Right lobe of liver (tissue), 6 donors: Measurements from ENCODE around the gene MAP3K20. TPM values are rescaled to one million over a fixed set of nuclear protein-coding genes. Genes with fewer than 3 reads are reported as not detected.

ENCODE experiments used
- ATAC-seq, 4 donors: fragments of 200-7000 bp; cut with Tn5 transposase; one replicate each; pipeline ENCODE4 v1.9.1; 2020; ENCODE audit warnings: mild to moderate bottlenecking in 4 of 4, moderate library complexity in 4 of 4
- DNase-seq, 3 donors: peaks; one replicate each; pipeline ENCODE4 v3.0.0-alpha.2; 2020
- H3K27ac ChIP-seq, 3 donors: fragments of 200-600 bp; one replicate each; pipeline ENCODE4 v1.8.0; 2022
- H3K27me3 ChIP-seq, 2 donors: fragments of 200-600 bp; one replicate each; pipeline ENCODE4 v1.8.0; 2022
- H3K36me3 ChIP-seq, 4 donors: fragments of 200-600 bp; sonication (generic) in 1 of 4; one replicate each; pipeline versions ENCODE4 v1.5.1 to v1.8.0; 2017 to 2022; ENCODE audit warnings: control low read depth in 1 of 4
- H3K4me1 ChIP-seq, 4 donors: fragments of 200-600 bp; sonication (generic) in 1 of 4; one replicate each; pipeline versions ENCODE4 v1.5.1 to v1.8.0; 2017 to 2022; ENCODE audit warnings: control low read depth in 1 of 4
- H3K4me3 ChIP-seq, 3 donors: fragments of 200-600 bp; one replicate each; pipeline ENCODE4 v1.8.0; 2022
- H3K9me3 ChIP-seq, 4 donors: fragments of 200-600 bp; sonication (generic) in 1 of 4; one replicate each; pipeline versions ENCODE4 v1.5.1 to v1.8.0; 2017 to 2022; ENCODE audit warnings: control low read depth in 1 of 4
- CTCF ChIP-seq, 4 donors: fragments of 200-600 bp in 3 of 4; fragments of 450-650 bp in 1 of 4; IDR thresholded peaks; one replicate each; pipeline versions ENCODE4 v1.5.1 to v1.8.0; 2016 to 2022; ENCODE audit warnings: antibody characterized with exemption in 4 of 4, mild to moderate bottlenecking in 2 of 4
- POLR2A ChIP-seq: fragments of 450-650 bp; IDR thresholded peaks from one replicate; pipeline ENCODE4 v1.6.1; 2017; ENCODE audit warnings: antibody characterized with exemption, mild to moderate bottlenecking
- WGBS: methylation state at CpG from one replicate; pipeline ENCODE4 v1.1.6; 2018; ENCODE audit warnings: low coverage, low lambda C conversion rate; ENCODE audit not compliant: insufficient coverage; ENCODE audit errors: missing lambda C conversion rate; 5-methylcytosine and 5-hydroxymethylcytosine counted together
- intact Hi-C, 2 donors: fragments of 100-400 bp; cut with DNase I; formaldehyde crosslinking; loops; one replicate each; pipeline versions ENCODE4 v1.11.2 to v1.14.1; 2022
- total RNA-seq, 6 experiments: library from RNA; depleted of rRNA in 2 of 6; stranded (reverse); fragments of >200 nt in 2 of 6; fragmentation: NEBNext Ultra II Directional in 3 of 6; extraction: Animal tissue kit (Norgen Biotek cat#: 25700) in 3 of 6; gene quantifications; one replicate each; pipeline versions ENCODE4 v1.1.0 to v1.2.4, GENCODE V29; 2016 to 2023
- donor health status: DM: no; HTN: yes; CAD: no.
- donor health status: DM: no; HTN: no; CAD: no.
- donor health status: DM: no; HTN: no; CAD: no.
- donor health status: DM: no; HTN: yes; CAD: no.
- donor health status: DM: no; HTN: yes; CAD: no.

Gene MAP3K20
- total RNA-seq, 6 experiments from 2014 or later, result 16.0 to 36.8 (median 22.0) TPM

DNA sequence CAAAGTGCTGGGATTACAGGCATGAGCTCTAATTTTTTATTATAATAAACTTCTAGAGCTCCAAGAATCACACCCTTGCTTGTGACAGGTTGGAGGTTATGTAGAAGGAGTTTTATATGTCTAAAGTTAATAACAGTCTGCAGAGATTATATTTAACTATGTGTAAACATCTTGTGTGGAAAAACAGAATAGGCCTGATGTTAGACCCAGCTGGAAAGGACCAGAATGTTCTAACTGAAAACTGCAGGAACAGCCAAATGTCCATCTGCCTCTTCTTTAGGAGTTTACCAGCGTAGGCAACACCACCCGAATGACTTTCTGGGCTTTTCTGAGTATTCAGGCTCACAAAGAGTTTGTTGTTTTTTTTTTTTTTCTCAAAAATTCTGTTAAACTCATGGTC, 211.9 kb downstream of the MAP3K20 start:
- ATAC-seq (no peak), DNase-seq (no peak)
- intact Hi-C loops, result no loop called here
- WGBS, result 66% methylated on average over 2 of the region's 2 CpGs
- no peak overlapping the region for H3K4me3 ChIP-seq
- no peaks in the 10 kb centered on the region for H3K36me3 ChIP-seq
- no peak overlapping the region for H3K27ac ChIP-seq
- no peak for TF ChIP-seq CTCF (IDR thresholded peaks at IDR 0.05)
- no peak for TF ChIP-seq POLR2A
- no peaks in the 10 kb centered on the region for H3K9me3 ChIP-seq
- no peaks in the 10 kb centered on the region for H3K4me1 ChIP-seq
- H3K27me3 ChIP-seq, result no peaks in the 10 kb centered on the region

DNA sequence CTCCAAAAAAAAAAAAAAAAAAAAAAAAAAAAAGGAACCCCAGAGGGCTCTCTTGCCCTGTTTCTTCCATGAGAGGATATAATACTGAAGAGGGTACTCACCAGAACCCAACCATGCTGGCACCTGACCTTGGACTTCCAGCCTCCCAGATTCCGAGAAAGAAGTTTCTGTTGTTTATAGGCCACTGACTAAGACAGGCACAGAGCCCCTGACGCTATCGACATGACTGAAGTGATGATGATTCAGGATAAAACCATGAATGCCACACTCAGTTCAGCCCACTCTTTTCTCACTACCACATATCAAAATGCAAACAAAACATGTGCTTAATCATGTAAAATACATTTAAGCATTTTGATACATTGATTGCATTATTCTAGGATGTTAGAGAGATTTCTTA, 212.9 kb downstream of the MAP3K20 start:
- intact Hi-C loops, result no loop called here
- 76% methylated on average over 3 of the region's 3 CpGs for WGBS
- DNase-seq (no peak), ATAC-seq (no peak)
- H3K27ac ChIP-seq, result no peak overlapping the region
- no peaks in the 10 kb centered on the region for H3K36me3 ChIP-seq
- no peak for TF ChIP-seq POLR2A
- no peak for TF ChIP-seq CTCF (IDR thresholded peaks at IDR 0.05)
- no peaks in the 10 kb centered on the region for H3K27me3 ChIP-seq
- H3K9me3 ChIP-seq, result no peaks in the 10 kb centered on the region
- no peaks in the 10 kb centered on the region for H3K4me1 ChIP-seq
- no peak overlapping the region for H3K4me3 ChIP-seq

DNA sequence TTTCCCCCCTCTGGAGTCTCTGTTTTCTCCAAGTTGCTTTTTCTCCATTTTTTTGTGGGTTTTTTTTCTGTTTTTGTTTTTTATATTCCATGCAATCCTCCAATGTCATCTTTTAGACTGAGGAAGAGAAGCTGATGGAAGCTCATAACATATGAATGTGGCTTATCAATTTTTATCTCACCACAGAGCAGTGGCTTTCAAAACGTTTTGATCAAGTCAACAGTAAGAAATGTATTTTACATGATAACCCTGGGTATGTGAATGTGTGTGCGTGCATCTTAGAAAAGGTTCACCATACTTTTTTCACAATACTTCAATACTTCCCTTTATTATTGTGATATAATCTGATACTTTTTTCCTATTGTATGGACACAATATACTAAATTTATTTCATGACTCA, 214.4 kb downstream of the MAP3K20 start:
- ATAC-seq, result no peak
- Histone ChIP-seq H3K4me1 (no peaks in the 10 kb centered on the region), H3K4me3 (no peak overlapping the region), H3K36me3 (no peaks in the 10 kb centered on the region), H3K9me3 (no peaks in the 10 kb centered on the region), H3K27ac (no peak overlapping the region), H3K27me3 (no peaks in the 10 kb centered on the region)
- WGBS, result 57% methylated on average over 2 of the region's 2 CpGs
- TF ChIP-seq POLR2A, result no peak
- TF ChIP-seq CTCF (IDR thresholded peaks at IDR 0.05), result no peak
- DNase-seq, result no peak
- intact Hi-C loops, result no loop called here

- H3K4me1 ChIP-seq, result no peaks in the 10 kb centered on the region
- WGBS, result no CpG with 5 or more reads among the region's 6 CpGs
- intact Hi-C loops, result no loop called here
- H3K4me3 ChIP-seq, result no peak overlapping the region
- no peaks in the 10 kb centered on the region for H3K9me3 ChIP-seq
- ATAC-seq, result no peak
- TF ChIP-seq POLR2A (no peak), CTCF (IDR thresholded peaks at IDR 0.05) (no peak)
- no peaks in the 10 kb centered on the region for H3K27me3 ChIP-seq
- H3K36me3 ChIP-seq, result no peaks in the 10 kb centered on the region
- H3K27ac ChIP-seq, result no peak overlapping the region
- DNase-seq, result no peak
These were observed 214.9 kb downstream of the MAP3K20 start for GRCh38 chr2:173290518-173290917.

DNA sequence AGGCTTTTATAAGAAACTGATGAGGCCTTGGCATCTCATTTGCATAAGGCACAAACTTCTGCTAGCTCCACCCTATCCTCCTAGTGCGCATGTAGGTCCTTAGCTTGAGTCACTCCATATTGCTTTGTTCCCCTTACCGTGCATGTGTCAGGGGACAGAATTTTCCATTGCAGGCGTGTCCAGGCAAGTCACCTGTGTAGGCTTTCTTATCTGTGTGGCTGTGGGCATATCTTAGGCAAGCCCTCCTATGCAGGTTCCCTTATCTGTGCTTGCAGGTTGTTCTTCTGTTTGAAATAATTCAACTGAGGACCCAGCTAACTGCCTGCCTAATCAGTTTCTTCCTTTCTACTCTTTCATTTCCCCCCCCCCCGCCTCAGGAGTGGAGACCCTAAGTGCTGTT, 215.8 kb downstream of the MAP3K20 start:
- TF ChIP-seq POLR2A, result no peak
- no peak for TF ChIP-seq CTCF (IDR thresholded peaks at IDR 0.05)
- intact Hi-C loops, result no loop called here
- Histone ChIP-seq H3K4me3 (no peak overlapping the region), H3K9me3 (no peaks in the 10 kb centered on the region), H3K36me3 (no peaks in the 10 kb centered on the region), H3K27me3 (no peaks in the 10 kb centered on the region), H3K4me1 (no peaks in the 10 kb centered on the region), H3K27ac (no peak overlapping the region)
- WGBS, result 83% methylated on average over 2 of the region's 4 CpGs
- ATAC-seq (no peak), DNase-seq (no peak)
